NT2/D1 (cell line): ENCODE results near the gene CNGA3.

Experiments
- DNase-seq: peaks from one replicate; pipeline ENCODE4 v3.0.0-alpha.2; 2011; ENCODE audit warnings: low read depth, low spot score
- H3K27me3 ChIP-seq: 2 replicates; pipeline ENCODE4 v1.6.0; 2011; ENCODE audit warnings: mild to moderate bottlenecking; ENCODE audit not compliant: insufficient read length, insufficient read depth
- H3K36me3 ChIP-seq: 2 replicates; pipeline ENCODE4 v1.6.1; 2011; ENCODE audit warnings: mild to moderate bottlenecking, low read length, mixed read lengths; ENCODE audit not compliant: insufficient read depth, insufficient read length
- H3K4me1 ChIP-seq: 2 replicates; pipeline ENCODE4 v1.5.1; 2011; ENCODE audit not compliant: insufficient read depth, insufficient read length
- H3K4me3 ChIP-seq: 2 replicates; pipeline ENCODE4 v1.5.1; 2011; ENCODE audit warnings: low read depth; ENCODE audit not compliant: insufficient read length
- H3K9ac ChIP-seq: 2 replicates; pipeline ENCODE4 v1.6.0; 2011; ENCODE audit warnings: low read depth; ENCODE audit not compliant: insufficient read length
- H3K9me3 ChIP-seq: 2 replicates; pipeline ENCODE4 v1.5.1; 2011; ENCODE audit warnings: mild to moderate bottlenecking, low read length; ENCODE audit not compliant: insufficient read depth
- SUZ12 ChIP-seq: IDR thresholded peaks from 2 replicates; pipeline ENCODE4 v1.6.1; 2011; ENCODE audit not compliant: insufficient read length, insufficient read depth; ENCODE audit errors: extremely low read depth
- YY1 ChIP-seq: IDR thresholded peaks from 2 replicates; pipeline ENCODE4 v1.6.1; 2011; ENCODE audit not compliant: insufficient read length, insufficient read depth
- ZNF274 ChIP-seq: IDR thresholded peaks from 2 replicates; pipeline ENCODE4 v1.6.1; 2011; ENCODE audit warnings: mild to moderate bottlenecking, low read depth, low read length

CNGA3 gene

GRCh38 chr2:98308068-98308467 is 38.2 kb upstream of the CNGA3 start:
- no peak for DNase-seq
- H3K9me3 ChIP-seq, result no peaks in the 10 kb centered on the region
- H3K4me3 ChIP-seq, result no peak overlapping the region
- no peak overlapping the region for H3K9ac ChIP-seq
- no peaks in the 10 kb centered on the region for H3K36me3 ChIP-seq
- no peak for TF ChIP-seq ZNF274
- TF ChIP-seq YY1, result no peak
- no peak for TF ChIP-seq SUZ12
- H3K27me3 ChIP-seq, result no peaks in the 10 kb centered on the region
- H3K4me1 ChIP-seq, result no peaks in the 10 kb centered on the region

- no peaks in the 10 kb centered on the region for H3K27me3 ChIP-seq
- DNase-seq, result no peak
- H3K4me1 ChIP-seq, result no peaks in the 10 kb centered on the region
- no peak overlapping the region for H3K4me3 ChIP-seq
- H3K9ac ChIP-seq, result no peak overlapping the region
- no peaks in the 10 kb centered on the region for H3K36me3 ChIP-seq
- TF ChIP-seq YY1, result no peak
- no peak for TF ChIP-seq SUZ12
- TF ChIP-seq ZNF274, result no peak
- no peaks in the 10 kb centered on the region for H3K9me3 ChIP-seq
Measured at GRCh38 chr2:98308532-98308931, 37.7 kb upstream of the CNGA3 start.

- Histone ChIP-seq H3K4me1 (no peaks in the 10 kb centered on the region), H3K27me3 (no peaks in the 10 kb centered on the region), H3K9me3 (no peaks in the 10 kb centered on the region), H3K9ac (no peak overlapping the region), H3K4me3 (no peak overlapping the region), H3K36me3 (no peaks in the 10 kb centered on the region)
- DNase-seq, result no peak
- no peak for TF ChIP-seq ZNF274
- no peak for TF ChIP-seq YY1
- no peak for TF ChIP-seq SUZ12
Measured at GRCh38 chr2:98309580-98309979, 36.7 kb upstream of the CNGA3 start.

- TF ChIP-seq YY1, result no peak
- TF ChIP-seq ZNF274, result no peak
- no peak for TF ChIP-seq SUZ12
- Histone ChIP-seq H3K27me3 (no peaks in the 10 kb centered on the region), H3K9me3 (no peaks in the 10 kb centered on the region), H3K4me3 (no peak overlapping the region), H3K4me1 (no peaks in the 10 kb centered on the region), H3K9ac (no peak overlapping the region), H3K36me3 (no peaks in the 10 kb centered on the region)
- DNase-seq, result no peak
Measured at GRCh38 chr2:98310010-98310409, 36.2 kb upstream of the CNGA3 start.

- Histone ChIP-seq H3K4me3 (no peak overlapping the region), H3K36me3 (no peaks in the 10 kb centered on the region), H3K27me3 (no peaks in the 10 kb centered on the region), H3K9ac (no peak overlapping the region), H3K4me1 (no peaks in the 10 kb centered on the region), H3K9me3 (peaks cover 4% of the 10 kb centered on the region; the same call in 1 of the 2 replicates)
- TF ChIP-seq SUZ12 (no peak), ZNF274 (no peak), YY1 (no peak)
- DNase-seq, result no peak
Measured at GRCh38 chr2:98311090-98311489, 35.2 kb upstream of the CNGA3 start.

- Histone ChIP-seq H3K4me1 (no peaks in the 10 kb centered on the region), H3K27me3 (no peaks in the 10 kb centered on the region), H3K9me3 (peaks cover 11% of the 10 kb centered on the region; the same call in 1 of the 2 replicates), H3K4me3 (no peak overlapping the region), H3K36me3 (no peaks in the 10 kb centered on the region), H3K9ac (no peak overlapping the region)
- DNase-seq, result no peak
- TF ChIP-seq ZNF274 (no peak), YY1 (no peak), SUZ12 (no peak)
Measured at GRCh38 chr2:98311771-98312545, 34.3 kb upstream of the CNGA3 start.

GRCh38 chr2:98313492-98314250 is 32.6 kb upstream of the CNGA3 start:
- no peak for DNase-seq
- Histone ChIP-seq H3K9me3 (peaks cover 22% of the 10 kb centered on the region), H3K36me3 (no peaks in the 10 kb centered on the region), H3K4me3 (no peak overlapping the region), H3K9ac (no peak overlapping the region), H3K27me3 (no peaks in the 10 kb centered on the region), H3K4me1 (no peaks in the 10 kb centered on the region)
- TF ChIP-seq YY1 (no peak), SUZ12 (no peak), ZNF274 (no peak)

- Histone ChIP-seq H3K9ac (no peak overlapping the region), H3K9me3 (peaks cover 28% of the 10 kb centered on the region), H3K27me3 (no peaks in the 10 kb centered on the region), H3K36me3 (no peaks in the 10 kb centered on the region), H3K4me1 (no peaks in the 10 kb centered on the region), H3K4me3 (no peak overlapping the region)
- DNase-seq, result no peak
- TF ChIP-seq SUZ12, result no peak
- TF ChIP-seq ZNF274, result no peak
- no peak for TF ChIP-seq YY1
Measured at GRCh38 chr2:98314251-98314650, 32.0 kb upstream of the CNGA3 start.
